GM21576 (cell line): Measurements from ENCODE around the gene SEMA3C.

ENCODE experiments used
- ATAC-seq: cut with Tn5 transposase; IDR thresholded peaks from one replicate; pipeline ENCODE4 v1.9.1; 2021; ENCODE audit warnings: mild to moderate bottlenecking, moderate library complexity; ENCODE audit not compliant: unreplicated experiment

Gene SEMA3C

GRCh38 chr7:80829527-80829926 lies 89.3 kb downstream of the SEMA3C start:
- ATAC-seq: no peak

GRCh38 chr7:80827239-80827633 lies 91.6 kb downstream of the SEMA3C start:
- no peak for ATAC-seq

GRCh38 chr7:80826520-80827238 lies 92.2 kb downstream of the SEMA3C start:
- ATAC-seq: no peak

- no peak for ATAC-seq
Observed at GRCh38 chr7:80825499-80825898, 93.4 kb downstream of the SEMA3C start.

GRCh38 chr7:80824253-80824652 lies 94.6 kb downstream of the SEMA3C start:
- no peak for ATAC-seq

GRCh38 chr7:80823057-80823456 lies 95.8 kb downstream of the SEMA3C start:
- ATAC-seq: no peak

GRCh38 chr7:80821771-80822319 lies 97.0 kb downstream of the SEMA3C start:
- ATAC-seq: no peak

- no peak for ATAC-seq
Observed at GRCh38 chr7:80819503-80819902, 99.3 kb downstream of the SEMA3C start.

GRCh38 chr7:80818181-80818580 lies 100.7 kb downstream of the SEMA3C start:
- no peak for ATAC-seq

- ATAC-seq: no peak
Observed at GRCh38 chr7:80816806-80817205, 102.0 kb downstream of the SEMA3C start.

- no peak for ATAC-seq
Observed at GRCh38 chr7:80815733-80816132, 103.1 kb downstream of the SEMA3C start.

GRCh38 chr7:80809545-80809944 lies 109.3 kb downstream of the SEMA3C start:
- no peak for ATAC-seq

- no peak for ATAC-seq
Observed at GRCh38 chr7:80807166-80807900, 111.5 kb downstream of the SEMA3C start.

- no peak for ATAC-seq
Observed at GRCh38 chr7:80806663-80807062, 112.2 kb downstream of the SEMA3C start.

GRCh38 chr7:80804589-80804988 lies 114.3 kb downstream of the SEMA3C start:
- no peak for ATAC-seq

GRCh38 chr7:80802527-80802926 lies 116.3 kb downstream of the SEMA3C start:
- ATAC-seq: no peak

- ATAC-seq: no peak
Observed at GRCh38 chr7:80794631-80795573, 123.9 kb downstream of the SEMA3C start.

- ATAC-seq: no peak
Observed at GRCh38 chr7:80791509-80791929, 127.3 kb downstream of the SEMA3C start.

- no peak for ATAC-seq
Observed at GRCh38 chr7:80790877-80791276, 128.0 kb downstream of the SEMA3C start.

GRCh38 chr7:80787721-80788120 lies 131.1 kb downstream of the SEMA3C start:
- no peak for ATAC-seq

GRCh38 chr7:80785961-80786536 lies 132.8 kb downstream of the SEMA3C start:
- ATAC-seq: no peak
